Measurements from ENCODE around the gene CLDN15. TPM values are rescaled to one million over a fixed set of nuclear protein-coding genes. Genes with fewer than 3 reads are reported as not detected.
"Not testable (repeated sequence)": the region's sequence is repeated elsewhere in the genome, so short reads cannot be mapped to it uniquely, and the experiment has no call there.

Gene CLDN15
- total RNA-seq, 1 experiment from 2014 or later: 4.0 TPM

- DNase-seq (ENCODE audit: low spot score): no peak
Observed at GRCh38 chr7:101200504-101200861, 37.1 kb downstream of the CLDN15 start.

- not testable (repeated sequence) for DNase-seq (ENCODE audit: low spot score)
Observed at GRCh38 chr7:101199522-101199921, 38.1 kb downstream of the CLDN15 start.

- no peak for DNase-seq (ENCODE audit: low spot score)
Observed at GRCh38 chr7:101198476-101198875, 39.1 kb downstream of the CLDN15 start.

GRCh38 chr7:101197991-101198390 is 39.6 kb downstream of the CLDN15 start:
- no peak for DNase-seq (ENCODE audit: low spot score)

GRCh38 chr7:101195884-101196283 is 41.7 kb downstream of the CLDN15 start:
- no peak for DNase-seq (ENCODE audit: low spot score)

- no peak for DNase-seq (ENCODE audit: low spot score)
Observed at GRCh38 chr7:101189109-101189508, 48.5 kb downstream of the CLDN15 start.

- DNase-seq (ENCODE audit: low spot score): no peak
Observed at GRCh38 chr7:101186844-101187428, 50.7 kb downstream of the CLDN15 start.

- no peak for DNase-seq (ENCODE audit: low spot score)
Observed at GRCh38 chr7:101186194-101186593, 51.4 kb downstream of the CLDN15 start.

- DNase-seq (ENCODE audit: low spot score): peak; percentile 84
Observed at GRCh38 chr7:101185258-101185839, 52.3 kb downstream of the CLDN15 start.

Other genes starting within 250 kb of the CLDN15 start
- not detected in 2 replicates for gene MUC17, start 217.7 kb downstream of the CLDN15 start, total RNA-seq (2014; rRNA removed; shearing (Covaris generic))
- gene TRIM56, start 152.3 kb downstream of the CLDN15 start, total RNA-seq (2014; rRNA removed; shearing (Covaris generic)): 9.4 and 13.4 TPM in 2 replicates
- 463 and 480 TPM in 2 replicates for gene SERPINE1, start 110.7 kb downstream of the CLDN15 start, total RNA-seq (2014; rRNA removed; shearing (Covaris generic))
- 332 and 409 TPM in 2 replicates for gene AP1S1, start 83.3 kb downstream of the CLDN15 start, total RNA-seq (2014; rRNA removed; shearing (Covaris generic))
- gene VGF, start 72.2 kb downstream of the CLDN15 start, total RNA-seq (2014; rRNA removed; shearing (Covaris generic)): 1.0 and 1.3 TPM in 2 replicates
- 0.93 TPM in 1 of 2 replicates, not detected in the other for gene NAT16, start 57.5 kb downstream of the CLDN15 start, total RNA-seq (2014; rRNA removed; shearing (Covaris generic))
- not detected in 2 replicates for gene MOGAT3, start 36.8 kb downstream of the CLDN15 start, total RNA-seq (2014; rRNA removed; shearing (Covaris generic))
- 93.9 and 105 TPM in 2 replicates for gene PLOD3, start 20.2 kb downstream of the CLDN15 start, total RNA-seq (2014; rRNA removed; shearing (Covaris generic))
- 113 and 116 TPM in 2 replicates for gene ZNHIT1, start 19.6 kb downstream of the CLDN15 start, total RNA-seq (2014; rRNA removed; shearing (Covaris generic))
- 166 and 189 TPM in 2 replicates for gene FIS1, start 7.3 kb upstream of the CLDN15 start, total RNA-seq (2014; rRNA removed; shearing (Covaris generic))
- gene IFT22, start 84.0 kb upstream of the CLDN15 start, total RNA-seq (2014; rRNA removed; shearing (Covaris generic)): 76.3 and 81.6 TPM in 2 replicates
- not detected in 2 replicates for gene COL26A1, start 125.1 kb upstream of the CLDN15 start, total RNA-seq (2014; rRNA removed; shearing (Covaris generic))